Left ventricle myocardium superior (tissue), 1 donor: ENCODE data around the gene GOLT1A. TPM values are rescaled to one million over a fixed set of nuclear protein-coding genes. Genes with fewer than 3 reads are reported as not detected.
A peak's percentile ranks its signal among the peaks of the same experiment; 100 is the strongest.

Experiments
- ATAC-seq: fragments of 200-7000 bp; cut with Tn5 transposase; one replicate; pipeline ENCODE4 v1.9.1; 2020; ENCODE audit warnings: mild to moderate bottlenecking, moderate library complexity
- DNase-seq: peaks from one replicate; pipeline ENCODE4 v3.0.0-alpha.2; 2020
- intact Hi-C: fragments of 100-400 bp; cut with micrococcal nuclease; formaldehyde crosslinking; loops from one replicate; pipeline ENCODE4 v1.11.0; 2022
- total RNA-seq: library from RNA; stranded (reverse); fragmentation: NEBNext Ultra II Directional; extraction: Animal tissue kit (Norgen Biotek cat#: 25700); gene quantifications from one replicate; pipeline ENCODE4 v1.2.1, GENCODE V29; 2021
- donor health status: DM: no; HTN: yes; CAD: no; lungs with severe emphysema.

GOLT1A gene
- total RNA-seq, 1 donor from 2014 or later: not detected

DNA sequence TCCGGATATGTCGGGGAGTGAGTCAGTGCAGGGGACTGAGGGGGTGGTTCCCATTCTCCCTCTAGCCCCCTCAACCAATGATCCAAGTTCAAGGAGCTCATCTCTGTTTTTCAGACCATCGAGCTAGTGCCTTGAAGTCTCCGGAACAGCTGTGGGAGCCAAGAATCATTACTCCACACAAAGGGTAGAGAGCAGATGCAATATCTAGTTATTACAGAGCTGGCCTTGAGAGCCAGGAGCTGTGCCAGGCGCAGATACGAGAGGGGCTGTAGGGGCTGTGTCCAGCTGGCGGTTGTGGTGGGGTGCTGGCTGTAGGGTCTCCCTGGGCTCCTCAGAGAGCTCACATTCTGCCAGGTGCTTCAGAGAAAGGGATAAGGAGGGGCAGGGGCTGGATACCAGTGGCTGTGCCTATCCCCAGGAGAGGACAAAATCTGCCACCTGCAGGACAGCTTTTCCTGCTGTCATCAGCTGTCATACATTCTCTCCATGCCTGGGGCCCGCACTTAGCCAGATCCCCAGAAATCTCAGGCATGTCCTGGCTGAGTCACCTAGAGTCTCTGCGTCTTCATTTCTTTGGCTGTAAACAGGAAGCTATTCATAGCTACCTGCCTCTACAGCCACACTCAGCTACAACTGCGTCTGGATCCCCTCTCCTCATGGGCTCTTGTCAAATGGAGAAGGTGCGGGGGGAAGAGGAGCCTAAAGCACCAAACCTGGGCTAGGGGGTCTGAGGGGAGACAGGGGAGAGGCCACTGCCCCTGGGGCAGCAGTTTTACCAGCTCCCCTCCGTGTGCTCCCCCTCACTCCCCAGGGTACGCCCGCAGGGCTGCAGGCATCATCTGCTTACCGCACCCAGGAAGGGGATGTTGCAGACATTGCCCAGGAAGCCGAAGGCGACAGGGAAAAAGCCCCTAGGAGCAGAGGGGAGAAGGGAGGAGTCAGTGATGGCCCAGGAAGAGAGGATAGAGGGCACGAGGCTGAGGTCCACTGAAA is 15.1 kb downstream of the GOLT1A start:
- peak; percentile 87 for ATAC-seq
- intact Hi-C loops: no loop called here
- peak; percentile 44 for DNase-seq

DNA sequence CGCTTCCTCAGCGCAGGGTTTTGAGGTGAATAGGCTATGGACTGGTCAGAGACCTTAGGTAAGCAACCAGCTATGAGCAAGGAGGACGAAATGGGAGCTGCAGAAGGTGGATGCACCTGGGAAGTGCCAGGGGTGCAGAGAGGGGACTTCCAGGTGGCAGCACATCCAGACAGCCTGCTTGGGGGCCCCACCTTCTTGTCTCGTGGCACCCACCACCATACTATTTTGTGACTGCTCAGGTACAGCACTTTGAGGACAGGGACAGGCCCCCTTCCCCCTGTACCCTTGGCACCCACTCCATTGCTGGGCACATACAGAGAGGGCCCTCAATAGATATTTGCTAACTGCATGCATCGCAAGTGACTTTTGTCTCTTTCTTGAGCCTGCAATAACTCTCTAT is 16.7 kb downstream of the GOLT1A start:
- intact Hi-C loops: no loop called here
- ATAC-seq (no peak), DNase-seq (no peak)

DNA sequence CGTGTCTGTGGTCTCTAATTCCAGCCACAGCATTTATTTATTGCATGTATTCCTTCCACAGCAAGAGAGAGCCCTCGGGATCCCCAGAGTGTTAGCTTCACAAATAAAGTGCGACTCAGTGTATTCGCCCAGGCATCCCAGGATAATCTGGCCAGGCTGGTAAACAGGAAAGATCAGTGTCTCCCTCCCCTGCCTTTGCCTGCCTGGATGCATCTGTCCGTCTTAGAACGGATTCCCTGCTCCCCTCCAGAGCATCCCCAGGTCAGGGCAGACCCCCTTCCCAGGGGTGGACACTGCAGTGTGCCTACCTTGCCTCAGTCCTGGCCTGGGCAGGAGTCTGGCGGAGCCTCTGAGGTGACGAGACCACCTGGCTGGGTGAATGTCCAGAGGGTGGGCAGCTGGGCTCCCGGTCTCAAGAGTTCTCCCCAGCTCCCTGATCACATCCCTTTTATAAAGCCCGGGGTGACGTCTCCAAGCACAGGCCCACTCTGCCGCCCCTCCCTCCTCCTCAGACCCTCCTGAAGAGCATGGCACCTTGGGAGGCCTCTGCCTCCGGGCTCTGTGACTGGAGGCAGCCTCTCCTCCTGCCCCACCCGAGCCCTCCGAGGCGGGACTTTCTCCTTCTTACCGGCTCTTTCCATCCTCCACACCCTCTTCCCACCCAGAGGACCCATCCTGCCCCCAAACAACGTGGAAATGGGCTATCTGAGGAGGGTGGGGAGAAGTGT is 17.6 kb downstream of the GOLT1A start, which contains the start of gene KISS1:
KISS1 (minus strand) TSS at position 424 of the 728 bp plus-strand sequence. CDS start 3,615 bp downstream, outside the sequence.
- intact Hi-C loops: no loop called here
- ATAC-seq (no peak), DNase-seq (no peak)

DNA sequence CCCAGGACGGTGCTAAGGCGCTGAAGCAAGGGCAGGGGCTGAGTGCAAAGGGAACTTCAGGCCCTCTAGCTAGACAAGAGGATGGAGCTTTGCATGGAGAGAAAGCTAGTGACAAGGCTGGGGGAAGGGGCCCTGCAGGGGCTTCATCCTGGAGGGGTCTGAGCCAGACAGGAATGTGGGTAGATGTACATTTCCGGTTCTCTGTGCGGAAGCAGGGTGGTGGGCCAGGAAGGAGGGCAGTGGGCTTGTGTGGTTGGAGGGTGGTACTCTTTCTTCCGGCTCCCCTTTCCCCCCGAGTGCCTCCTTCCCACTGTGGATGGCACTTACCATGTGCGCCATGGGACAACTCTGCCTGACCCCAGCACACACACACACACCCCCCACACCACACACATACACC is 19.0 kb downstream of the GOLT1A start:
- DNase-seq (no peak), ATAC-seq (no peak)
- intact Hi-C loops: no loop called here

DNA sequence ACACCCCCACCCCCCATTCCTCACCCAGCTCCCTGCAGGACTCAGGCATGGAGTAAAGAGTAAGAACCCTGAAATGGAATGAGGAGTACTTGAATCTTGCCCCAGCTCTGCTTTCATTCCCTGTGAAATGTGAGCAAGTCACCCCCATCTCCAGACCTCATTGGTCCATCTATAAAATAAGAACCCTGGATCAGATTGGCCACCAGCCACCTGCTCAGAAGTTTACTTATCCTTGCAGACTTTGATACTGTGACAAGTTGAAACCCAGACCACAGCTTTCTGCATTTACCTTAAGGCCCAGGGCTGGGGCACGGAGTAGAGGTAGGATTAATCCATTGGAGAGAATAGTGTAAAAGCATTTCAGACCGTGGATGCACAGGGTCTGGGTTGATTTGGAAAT is 19.7 kb downstream of the GOLT1A start:
- intact Hi-C loops: no loop called here
- ATAC-seq (no peak), DNase-seq (no peak)

GRCh38 chr1:204192589-204193352 is 21.0 kb downstream of the GOLT1A start:
- intact Hi-C loops: no loop called here
- DNase-seq (no peak), ATAC-seq (no peak)

GRCh38 chr1:204192046-204192445 is 21.7 kb downstream of the GOLT1A start:
- ATAC-seq: no peak
- no peak for DNase-seq
- intact Hi-C loops: no loop called here

GRCh38 chr1:204191456-204191855 is 22.3 kb downstream of the GOLT1A start:
- ATAC-seq (peak; percentile 20), DNase-seq (no peak)
- intact Hi-C loops: no loop called here

DNA sequence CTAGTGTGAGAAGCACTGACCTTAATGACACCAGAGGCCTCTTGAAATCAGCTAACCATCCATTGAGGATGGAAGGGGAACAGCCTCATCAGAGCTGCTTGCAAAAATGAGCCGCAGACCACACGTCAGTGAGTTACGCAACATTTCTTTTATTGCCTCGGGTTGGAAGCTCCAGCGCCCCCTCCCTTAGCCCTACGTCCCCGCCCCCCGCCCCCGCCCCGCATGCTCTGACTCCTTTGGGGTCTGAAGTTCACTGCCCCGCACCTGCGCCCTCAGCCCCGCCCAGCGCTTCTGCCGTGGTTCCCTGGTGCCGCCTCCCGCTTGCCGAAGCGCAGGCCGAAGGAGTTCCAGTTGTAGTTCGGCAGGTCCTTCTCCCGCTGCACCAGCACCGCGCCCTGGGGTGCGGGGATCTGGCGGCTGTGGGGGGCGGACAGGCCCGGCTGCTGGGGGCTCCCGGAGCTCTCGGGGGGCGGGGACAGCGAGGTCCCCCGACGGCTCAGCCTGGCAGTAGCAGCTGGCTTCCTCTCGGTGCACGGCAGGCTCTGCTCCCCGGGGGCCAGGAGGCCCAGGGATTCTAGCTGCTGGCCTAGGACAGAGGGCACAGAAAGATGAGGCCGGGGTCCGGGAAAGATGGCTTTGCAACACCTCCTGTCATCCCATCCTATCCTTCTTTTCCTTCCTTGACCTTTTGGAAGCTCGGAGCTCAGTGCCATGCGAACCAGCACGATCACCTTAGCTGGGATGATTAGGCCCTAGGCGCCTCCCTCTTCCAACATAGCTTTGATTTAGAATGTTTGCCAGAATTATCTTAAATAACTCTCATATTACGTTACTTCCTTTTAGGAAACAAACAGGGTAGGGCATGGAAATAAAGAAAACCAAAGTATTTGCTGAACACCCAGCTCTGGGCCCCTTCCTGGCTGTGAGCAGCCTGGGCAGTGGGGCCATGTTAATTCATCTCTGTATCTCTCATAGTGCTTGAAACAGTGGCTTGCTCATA is 23.3 kb downstream of the GOLT1A start:
- intact Hi-C loops: no loop called here
- peak; percentile 59 for ATAC-seq
- DNase-seq: peak; percentile 32

DNA sequence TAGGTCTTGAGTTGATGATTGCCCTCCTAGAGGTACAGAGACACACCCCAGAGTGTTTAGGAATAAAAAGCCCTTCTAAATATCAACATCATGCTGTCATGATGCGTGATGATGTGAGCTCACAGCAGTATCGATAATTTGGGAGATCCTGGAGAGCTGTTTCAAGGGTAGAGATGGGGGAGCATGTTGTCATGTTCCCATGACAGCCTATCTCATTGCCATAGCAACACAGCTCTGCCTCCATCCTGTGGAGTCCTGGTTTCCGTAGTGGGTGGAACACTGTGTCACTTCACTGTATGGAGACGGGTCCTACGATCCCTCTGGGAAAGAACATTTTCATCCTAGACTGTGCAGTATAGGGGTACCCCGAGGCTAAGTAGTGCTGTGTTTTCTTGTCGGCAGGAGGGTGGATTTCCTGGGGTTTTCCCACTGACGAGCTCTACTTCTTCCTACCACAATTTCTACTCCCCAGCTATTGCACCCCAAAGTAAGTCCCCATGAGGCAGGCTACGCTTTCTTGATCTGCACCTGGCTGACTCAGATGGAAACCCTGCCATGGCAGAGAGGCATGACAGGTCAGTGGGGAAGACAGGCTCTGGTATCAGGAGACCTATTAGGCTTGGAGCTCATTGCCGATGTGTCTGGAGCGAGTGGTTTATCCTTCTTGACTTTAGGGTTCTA is 24.7 kb downstream of the GOLT1A start:
- ATAC-seq (no peak), DNase-seq (no peak)
- intact Hi-C loops: no loop called here

- intact Hi-C loops: no loop called here
- no peak for DNase-seq
- no peak for ATAC-seq
Measured at GRCh38 chr1:204186597-204186996, 27.2 kb downstream of the GOLT1A start.

DNA sequence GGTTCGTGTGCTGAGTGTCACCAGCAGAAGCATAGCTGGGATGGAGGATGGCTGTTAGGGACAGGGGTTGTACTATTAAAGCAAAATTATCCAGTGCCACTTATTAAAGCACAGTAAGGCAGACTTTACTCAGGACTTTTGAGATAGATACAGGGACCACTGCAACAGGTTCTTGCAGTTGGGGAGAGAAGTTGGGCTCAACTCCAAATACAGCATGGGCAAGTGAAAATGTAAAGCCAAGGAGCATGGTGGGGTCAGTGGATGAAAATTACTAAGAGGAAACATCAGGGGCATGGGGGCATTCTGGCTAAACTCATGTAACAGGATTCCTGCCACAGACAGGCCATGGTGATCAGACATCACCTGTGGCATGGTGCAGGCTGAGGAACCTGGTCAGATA is 32.7 kb downstream of the GOLT1A start:
- ATAC-seq (no peak), DNase-seq (no peak)
- intact Hi-C loops: no loop called here

GRCh38 chr1:204180133-204180532 is 33.7 kb downstream of the GOLT1A start:
- intact Hi-C loops: no loop called here
- DNase-seq: no peak
- ATAC-seq: no peak

GRCh38 chr1:204178487-204179281 is 35.1 kb downstream of the GOLT1A start:
- ATAC-seq (no peak), DNase-seq (no peak)
- intact Hi-C loops: no loop called here

- intact Hi-C loops: no loop called here
- no peak for DNase-seq
Measured at GRCh38 chr1:204177133-204177532, 36.7 kb downstream of the GOLT1A start.

DNA sequence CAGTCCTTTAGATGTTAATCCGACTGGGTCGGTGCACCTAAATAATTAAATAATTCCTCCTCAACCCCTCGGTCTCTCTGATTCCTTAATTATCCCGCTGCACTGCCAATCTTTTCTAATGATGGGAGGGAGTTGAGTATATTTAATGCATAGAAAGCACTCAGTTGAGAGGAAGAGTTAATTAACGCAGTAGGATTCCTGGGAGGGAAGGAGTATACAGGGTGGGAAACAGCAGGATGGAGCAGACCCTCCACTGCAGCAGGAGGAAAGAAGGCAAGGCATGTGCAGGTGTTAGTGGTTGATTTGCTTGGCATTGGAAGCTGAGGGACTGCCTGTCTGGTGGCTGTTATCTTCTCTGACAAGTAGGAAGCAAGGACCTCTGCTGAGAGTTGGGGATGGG is 37.7 kb downstream of the GOLT1A start:
- DNase-seq (no peak), ATAC-seq (no peak)
- intact Hi-C loops: no loop called here

More at GRCh38 chr1:204177133-204177532, 36.7 kb downstream of the GOLT1A start:
- no peak for ATAC-seq

GRCh38 chr1:204174958-204175357 is 38.8 kb downstream of the GOLT1A start:
- ATAC-seq (no peak), DNase-seq (no peak)
- intact Hi-C loops: no loop called here
